HG03442 (cell line): ENCODE measurements around the gene TMEM218.

Source experiments
- ATAC-seq: cut with Tn5 transposase; IDR thresholded peaks from one replicate; pipeline ENCODE4 v1.9.1; 2021; ENCODE audit warnings: mild to moderate bottlenecking, moderate library complexity; ENCODE audit not compliant: unreplicated experiment

The TMEM218 gene

GRCh38 chr11:125129316-125129993 lies 18.0 kb upstream of the TMEM218 start:
- ATAC-seq, result no peak

- ATAC-seq, result no peak
These were observed 17.0 kb upstream of the TMEM218 start for GRCh38 chr11:125128450-125128849.

GRCh38 chr11:125124618-125124992 lies 13.2 kb upstream of the TMEM218 start:
- no peak for ATAC-seq

GRCh38 chr11:125123947-125124617 lies 12.7 kb upstream of the TMEM218 start:
- ATAC-seq, result no peak

GRCh38 chr11:125123194-125123946 lies 11.9 kb upstream of the TMEM218 start:
- ATAC-seq, result no peak

GRCh38 chr11:125117429-125117828 lies 6.0 kb upstream of the TMEM218 start:
- ATAC-seq, result no peak

- no peak for ATAC-seq
These were observed 3.1 kb upstream of the TMEM218 start for GRCh38 chr11:125114518-125114917.

- ATAC-seq, result no peak
These were observed 780 bp upstream of the TMEM218 start for GRCh38 chr11:125112208-125112604.

- no peak for ATAC-seq
These were observed 454 bp downstream of the TMEM218 start for GRCh38 chr11:125111001-125111342.

GRCh38 chr11:125110506-125110905 lies 920 bp downstream of the TMEM218 start:
- ATAC-seq, result no peak

GRCh38 chr11:125108469-125108868 lies 3.0 kb downstream of the TMEM218 start:
- ATAC-seq, result no peak

GRCh38 chr11:125105926-125106325 lies 5.5 kb downstream of the TMEM218 start:
- ATAC-seq, result no peak

GRCh38 chr11:125102510-125102909 lies 8.9 kb downstream of the TMEM218 start:
- ATAC-seq, result no peak

- no peak for ATAC-seq
These were observed 9.4 kb downstream of the TMEM218 start for GRCh38 chr11:125102025-125102424.

- no peak for ATAC-seq
These were observed 9.8 kb downstream of the TMEM218 start for GRCh38 chr11:125101596-125101995.

- ATAC-seq, result no peak
These were observed 11.3 kb downstream of the TMEM218 start for GRCh38 chr11:125100136-125100535.

GRCh38 chr11:125094731-125095130 lies 16.7 kb downstream of the TMEM218 start:
- no peak for ATAC-seq

GRCh38 chr11:125093502-125093901 lies 17.9 kb downstream of the TMEM218 start:
- ATAC-seq, result no peak

- ATAC-seq, result no peak
These were observed 18.8 kb downstream of the TMEM218 start for GRCh38 chr11:125092669-125093068.

- no peak for ATAC-seq
These were observed 19.4 kb downstream of the TMEM218 start for GRCh38 chr11:125091877-125092664.

- no peak for ATAC-seq
These were observed 20.1 kb downstream of the TMEM218 start for GRCh38 chr11:125091247-125091876.
